ENCODE results near the gene CNTN5.

CNTN5 gene

GRCh38 chr11:99614352-99614751 is 593.6 kb downstream of the CNTN5 start:
- no peak for TF ChIP-seq CTCF (IDR thresholded peaks at IDR 0.05; ENCODE audit: low read depth, low read length)
- Histone ChIP-seq H3K9me3 (no peaks in the 10 kb centered on the region), H3K4me3 (ENCODE audit: low read depth, low read length) (no peak overlapping the region), H3K36me3 (no peaks in the 10 kb centered on the region), H3K27me3 (no peaks in the 10 kb centered on the region), H3K4me1 (no peaks in the 10 kb centered on the region)
- DNase-seq, result no peak

DNA sequence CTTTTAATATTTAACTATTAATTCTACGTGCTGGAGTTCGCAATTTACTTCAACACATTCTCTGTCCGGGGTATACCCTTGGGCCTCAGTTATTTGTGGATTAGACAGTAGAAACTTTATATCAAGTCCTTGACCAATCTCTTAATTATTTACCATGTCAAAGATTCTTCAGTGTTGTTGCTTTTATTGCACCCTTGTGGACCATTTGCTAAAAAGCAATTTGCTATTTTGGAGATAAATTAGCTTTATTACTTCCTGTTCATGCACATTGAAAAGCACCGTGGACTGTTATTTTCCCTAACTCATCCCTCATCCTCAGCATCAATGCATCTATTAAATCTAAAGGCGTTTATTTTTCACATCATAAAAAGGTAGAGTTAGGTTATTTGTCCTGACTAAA is 609.9 kb downstream of the CNTN5 start:
- DNase-seq, result no peak
- H3K27me3 ChIP-seq, result no peaks in the 10 kb centered on the region
- no peak overlapping the region for H3K4me3 ChIP-seq (ENCODE audit: low read depth, low read length)
- no peak for TF ChIP-seq CTCF (IDR thresholded peaks at IDR 0.05; ENCODE audit: low read depth, low read length)
- no peaks in the 10 kb centered on the region for H3K9me3 ChIP-seq
- no peaks in the 10 kb centered on the region for H3K4me1 ChIP-seq
- H3K36me3 ChIP-seq, result no peaks in the 10 kb centered on the region

GRCh38 chr11:99631618-99632017 is 610.9 kb downstream of the CNTN5 start:
- Histone ChIP-seq H3K36me3 (no peaks in the 10 kb centered on the region), H3K4me3 (ENCODE audit: low read depth, low read length) (no peak overlapping the region), H3K9me3 (no peaks in the 10 kb centered on the region), H3K27me3 (no peaks in the 10 kb centered on the region), H3K4me1 (no peaks in the 10 kb centered on the region)
- DNase-seq, result no peak
- TF ChIP-seq CTCF (IDR thresholded peaks at IDR 0.05; ENCODE audit: low read depth, low read length), result no peak

- no peak for TF ChIP-seq CTCF (IDR thresholded peaks at IDR 0.05; ENCODE audit: low read depth, low read length)
- H3K36me3 ChIP-seq, result no peaks in the 10 kb centered on the region
- no peaks in the 10 kb centered on the region for H3K9me3 ChIP-seq
- H3K4me3 ChIP-seq (ENCODE audit: low read depth, low read length), result no peak overlapping the region
- H3K4me1 ChIP-seq, result no peaks in the 10 kb centered on the region
- DNase-seq, result no peak
- H3K27me3 ChIP-seq, result no peaks in the 10 kb centered on the region
Observed at GRCh38 chr11:99632969-99633368, 612.2 kb downstream of the CNTN5 start.

DNA sequence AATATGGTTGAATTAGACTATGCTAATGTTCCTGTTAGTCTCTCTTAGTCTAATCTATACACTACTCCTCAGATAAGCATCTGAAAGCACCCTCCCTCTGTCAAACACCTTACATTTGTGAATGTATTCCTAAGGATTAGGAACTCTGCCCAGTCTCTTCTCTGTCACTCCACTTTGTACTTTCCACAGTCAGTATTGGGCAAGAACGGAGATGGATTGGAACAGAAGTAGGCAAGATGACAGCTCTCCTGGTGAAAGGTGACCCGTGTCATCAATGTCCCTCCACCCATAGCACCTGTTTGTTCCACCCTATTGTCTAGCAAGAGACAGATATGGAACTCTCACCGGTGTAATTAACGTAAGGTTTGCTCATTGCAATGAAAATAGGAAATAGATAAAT is 613.8 kb downstream of the CNTN5 start:
- DNase-seq, result no peak
- Histone ChIP-seq H3K9me3 (no peaks in the 10 kb centered on the region), H3K4me3 (ENCODE audit: low read depth, low read length) (no peak overlapping the region), H3K36me3 (no peaks in the 10 kb centered on the region), H3K27me3 (no peaks in the 10 kb centered on the region), H3K4me1 (no peaks in the 10 kb centered on the region)
- TF ChIP-seq CTCF (IDR thresholded peaks at IDR 0.05; ENCODE audit: low read depth, low read length), result no peak

GRCh38 chr11:99638073-99638553 is 617.4 kb downstream of the CNTN5 start:
- Histone ChIP-seq H3K36me3 (no peaks in the 10 kb centered on the region), H3K4me3 (ENCODE audit: low read depth, low read length) (no peak overlapping the region), H3K4me1 (no peaks in the 10 kb centered on the region), H3K9me3 (no peaks in the 10 kb centered on the region), H3K27me3 (no peaks in the 10 kb centered on the region)
- no peak for TF ChIP-seq CTCF (IDR thresholded peaks at IDR 0.05; ENCODE audit: low read depth, low read length)
- DNase-seq, result no peak

Data from BE2C (cell line).